Endothelial cell of umbilical vein (primary cell): ENCODE results near the gene DHX15. TPM values are rescaled to one million over a fixed set of nuclear protein-coding genes. Genes with fewer than 3 reads are reported as not detected.

Experiments
- BruUV-seq: library from RNA; stranded (reverse); fragments of 400-500 nt; replicated peaks from 2 replicates; lab custom pipeline; 2021; lab: Mats Ljungman, UMichigan
- CTCF ChIA-PET: fragments of 300-600, 350-600 bp; sonication (Branson Sonifier 250); formaldehyde crosslinking; loops from one replicate; lab custom pipeline; 2021; ENCODE audit warnings: antibody characterized with exemption, inconsistent platforms; lab: Charles Lee
- POLR2A ChIA-PET: fragments of 300-600, 350-600 bp; sonication (Branson Sonifier 250); formaldehyde crosslinking; loops from one replicate; lab custom pipeline; 2021; ENCODE audit warnings: antibody characterized with exemption, inconsistent platforms; lab: Charles Lee
- DNase-seq: peaks from one replicate; pipeline ENCODE4 v3.0.0-alpha.2; 2011; ENCODE audit warnings: low read depth, low spot score
- FAIRE-seq: peaks from 2 replicates; lab custom pipeline; 2011; peaks lifted over from hg19 to GRCh38; lab: Jason Lieb, UNC
- H2AFZ ChIP-seq: 2 replicates; pipeline ENCODE4 v1.6.0; 2012; ENCODE audit warnings: low read depth, low read length, control low read depth, inconsistent platforms
- H3K27ac ChIP-seq: 2 replicates; pipeline ENCODE4 v1.5.1; 2011; ENCODE audit warnings: low read depth, mild to moderate bottlenecking, control low read depth, low read length, moderate library complexity; ENCODE audit not compliant: insufficient read depth
- H3K27me3 ChIP-seq, 2 experiments: 2 replicates each; pipeline versions ENCODE4 v1.6.0 to v1.6.1; 2011; ENCODE audit warnings: low read length in 2 of 2, mixed read lengths in 1 of 2; ENCODE audit not compliant: control insufficient read depth in 2 of 2, insufficient read depth in 2 of 2
- H3K36me3 ChIP-seq, 2 experiments: 2 replicates in 1 of 2; 3 replicates in 1 of 2; pipeline ENCODE4 v1.5.1; 2011; ENCODE audit warnings: low read length in 2 of 2, mild to moderate bottlenecking in 1 of 2, moderate library complexity in 1 of 2; ENCODE audit not compliant: control insufficient read depth in 2 of 2, insufficient read depth in 2 of 2; ENCODE audit errors: extremely low read depth in 1 of 2
- H3K4me1 ChIP-seq: 3 replicates; pipeline ENCODE4 v1.5.1; 2011; ENCODE audit warnings: mild to moderate bottlenecking, low read length; ENCODE audit not compliant: control insufficient read depth, insufficient read depth; ENCODE audit errors: extremely low read depth
- H3K4me2 ChIP-seq: 2 replicates; pipeline ENCODE4 v1.6.1; 2011; ENCODE audit warnings: low read length, control low read depth, mixed read lengths; ENCODE audit not compliant: insufficient read depth
- H3K4me3 ChIP-seq, 3 experiments: fragments of 200-600 bp in 1 of 3; sonication (generic), shearing (Covaris generic) in 1 of 3; replicated peaks in 1 of 3; 2 replicates each; pipeline ENCODE4 v1.5.1; 2011 to 2016; ENCODE audit warnings: control low read depth in 3 of 3, low read length in 3 of 3, mild to moderate bottlenecking in 2 of 3, inconsistent platforms in 1 of 3, low read depth in 1 of 3, moderate library complexity in 1 of 3; ENCODE audit not compliant: insufficient read depth in 1 of 3
- H3K79me2 ChIP-seq: 2 replicates; pipeline ENCODE4 v1.6.0; 2012; ENCODE audit warnings: low read length, inconsistent platforms; ENCODE audit not compliant: control insufficient read depth, insufficient read depth
- H3K9ac ChIP-seq: replicated peaks from 2 replicates; pipeline ENCODE3; 2011; ENCODE audit warnings: low read length, control low read depth; ENCODE audit not compliant: insufficient read depth; ENCODE audit errors: extremely low read depth
- H3K9me1 ChIP-seq: replicated peaks from 3 replicates; pipeline ENCODE4 v1.6.0; 2011; ENCODE audit warnings: mild to moderate bottlenecking, low read length; ENCODE audit not compliant: control insufficient read depth, insufficient read depth; ENCODE audit errors: extremely low read depth
- H3K9me3 ChIP-seq: replicated peaks from 2 replicates; pipeline ENCODE4 v1.5.1; 2012; ENCODE audit warnings: low read length, inconsistent platforms; ENCODE audit not compliant: control insufficient read depth, insufficient read depth
- H4K20me1 ChIP-seq: replicated peaks from 2 replicates; pipeline ENCODE3; 2011; ENCODE audit warnings: mild to moderate bottlenecking, low read length; ENCODE audit not compliant: control insufficient read depth, insufficient read depth; ENCODE audit errors: extremely low read depth
- EZH2 ChIP-seq: IDR thresholded peaks from 2 replicates; pipeline ENCODE4 v1.6.1; 2012; ENCODE audit warnings: borderline replicate concordance, low read depth, mild to moderate bottlenecking, moderate library complexity, low read length, inconsistent platforms; ENCODE audit not compliant: severe bottlenecking
- FOS ChIP-seq: IDR thresholded peaks from 2 replicates; pipeline ENCODE4 v1.6.1; 2011; ENCODE audit warnings: mild to moderate bottlenecking, low read length, moderate library complexity, borderline replicate concordance; ENCODE audit not compliant: insufficient read depth
- GATA2 ChIP-seq: IDR thresholded peaks from 2 replicates; pipeline ENCODE4 v1.7.0; 2011; ENCODE audit warnings: low read depth, mild to moderate bottlenecking, moderate library complexity, mixed read lengths, low read length; ENCODE audit not compliant: insufficient read length, insufficient read depth
- JUN ChIP-seq: IDR thresholded peaks from 2 replicates; pipeline ENCODE4 v1.6.1; 2011; ENCODE audit warnings: borderline replicate concordance, low read depth; ENCODE audit not compliant: insufficient read length, insufficient read depth
- MYC ChIP-seq: IDR thresholded peaks from one replicate; pipeline ENCODE4 v1.6.1; 2011; ENCODE audit warnings: mild to moderate bottlenecking, low read depth, low read length
- POLR2A ChIP-seq: IDR thresholded peaks from 2 replicates; pipeline ENCODE4 v1.6.1; 2012; ENCODE audit warnings: low read depth, mild to moderate bottlenecking, control low read depth, low read length
- POLR2AphosphoS5 ChIP-seq: IDR thresholded peaks from 2 replicates; pipeline ENCODE4 v1.6.1; 2012; ENCODE audit warnings: low read depth, mild to moderate bottlenecking, control low read depth, low read length, moderate library complexity; ENCODE audit not compliant: insufficient read depth
- dilution Hi-C: fragments of 300-500 bp; cut with MboI; formaldehyde crosslinking; loops from one replicate; pipeline ENCODE4 v1.15.0; 2019; ENCODE audit warnings: low sequenced_read_pairs; ENCODE audit not compliant: extremely low pct_ligation_motif_present
- intact Hi-C: fragments of 100-400 bp; cut with micrococcal nuclease; formaldehyde crosslinking; loops from one replicate; pipeline ENCODE4 v1.10.0; 2022
- polyA plus RNA-seq, 4 experiments: library from polyadenylated mRNA; depleted of rRNA in 3 of 4; stranded (reverse) in 3 of 4; unstranded in 1 of 4; fragments of >200 nt; gene quantifications; 2 replicates each; pipeline versions ENCODE4 v1.2.1 to v1.2.3, GENCODE V29; 2011 to 2012; ENCODE audit warnings: missing spikeins in 1 of 4
- total RNA-seq: library from RNA; stranded (reverse); gene quantifications from 2 replicates; pipeline ENCODE4 v1.2.3, GENCODE V29; 2021
- TF ChIP-seq, protein P1 (sequence below), 2 donors: IDR thresholded peaks; 1 replicate in 1 of 2; 2 replicates in 1 of 2; pipeline ENCODE4 v1.5.1; 2011; ENCODE audit warnings: low read length in 2 of 2, mild to moderate bottlenecking in 2 of 2, moderate library complexity in 2 of 2, control low read depth in 1 of 2, inconsistent platforms in 1 of 2, low read depth in 1 of 2; ENCODE audit not compliant: insufficient read depth in 1 of 2; ENCODE audit errors: extremely low read depth in 1 of 2
- TF ChIP-seq, protein P2 (sequence below): IDR thresholded peaks from 2 replicates; pipeline ENCODE4 v1.6.1; 2011; ENCODE audit not compliant: insufficient read depth, insufficient read length

DHX15 gene
- total and polyA plus RNA-seq, 2 donors (not counting 3 experiments of a cell fraction or from before 2014, with no cell fraction given), result 72.3 to 152 TPM

DNA sequence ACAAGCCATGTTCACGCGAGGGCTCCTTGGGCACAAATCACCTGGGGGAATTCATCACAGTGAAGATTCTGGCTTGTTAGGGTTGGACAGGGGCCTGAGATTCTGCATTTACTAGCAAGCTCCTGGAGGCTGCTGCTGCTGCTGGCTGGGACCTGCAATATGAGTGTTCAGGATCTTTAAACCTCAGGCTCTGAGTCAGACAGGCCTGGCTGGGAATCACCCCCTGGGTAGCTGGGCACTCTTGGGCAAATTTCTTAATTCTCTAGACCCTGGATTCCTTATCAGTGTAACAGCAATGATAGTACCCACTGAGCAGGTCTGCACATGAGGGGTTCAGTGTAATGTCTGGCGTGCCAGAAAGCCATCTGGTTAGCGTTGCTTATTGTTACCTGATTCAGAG, 101.5 kb downstream of the DHX15 start:
- dilution Hi-C loops, result no loop called here

More for the DNA sequence above, 101.5 kb downstream of the DHX15 start:
- Histone ChIP-seq H3K4me2 (no peak overlapping the region), H3K9me1 (no peaks in the 10 kb centered on the region), H3K9ac (no peak overlapping the region), H4K20me1 (no peaks in the 10 kb centered on the region), H2AFZ (no peak overlapping the region), H3K36me3 (no peaks in the 10 kb centered on the region), H3K4me1 (no peaks in the 10 kb centered on the region), H3K27ac (no peak overlapping the region), H3K27me3 (peaks cover 0 to 8% of the 10 kb centered on the region in 2 experiments), H3K9me3 (no peaks in the 10 kb centered on the region), H3K4me3 (no peak overlapping the region), H3K79me2 (no peaks in the 10 kb centered on the region)
- CTCF ChIA-PET, result no interaction called here
- POLR2A ChIA-PET, result no interaction called here
- intact Hi-C loops, result loop anchor here (10.0 kb wide), 1 partner anchor 882 kb away; no protein-coding TSS in a partner anchor
- FAIRE-seq, result no peak
- TF ChIP-seq POLR2A, result no peak
- no peak for TF ChIP-seq FOS
- no peak for TF ChIP-seq GATA2
- TF ChIP-seq, protein P1, sequence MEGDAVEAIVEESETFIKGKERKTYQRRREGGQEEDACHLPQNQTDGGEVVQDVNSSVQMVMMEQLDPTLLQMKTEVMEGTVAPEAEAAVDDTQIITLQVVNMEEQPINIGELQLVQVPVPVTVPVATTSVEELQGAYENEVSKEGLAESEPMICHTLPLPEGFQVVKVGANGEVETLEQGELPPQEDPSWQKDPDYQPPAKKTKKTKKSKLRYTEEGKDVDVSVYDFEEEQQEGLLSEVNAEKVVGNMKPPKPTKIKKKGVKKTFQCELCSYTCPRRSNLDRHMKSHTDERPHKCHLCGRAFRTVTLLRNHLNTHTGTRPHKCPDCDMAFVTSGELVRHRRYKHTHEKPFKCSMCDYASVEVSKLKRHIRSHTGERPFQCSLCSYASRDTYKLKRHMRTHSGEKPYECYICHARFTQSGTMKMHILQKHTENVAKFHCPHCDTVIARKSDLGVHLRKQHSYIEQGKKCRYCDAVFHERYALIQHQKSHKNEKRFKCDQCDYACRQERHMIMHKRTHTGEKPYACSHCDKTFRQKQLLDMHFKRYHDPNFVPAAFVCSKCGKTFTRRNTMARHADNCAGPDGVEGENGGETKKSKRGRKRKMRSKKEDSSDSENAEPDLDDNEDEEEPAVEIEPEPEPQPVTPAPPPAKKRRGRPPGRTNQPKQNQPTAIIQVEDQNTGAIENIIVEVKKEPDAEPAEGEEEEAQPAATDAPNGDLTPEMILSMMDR (IDR thresholded peaks at IDR 0.05; ENCODE audit: extremely low read depth in 1 of 2, insufficient read depth in 1 of 2, low read depth in 1 of 2, low read length in 2 of 2), result no peak
- no peak for TF ChIP-seq MYC
- TF ChIP-seq, protein P2, sequence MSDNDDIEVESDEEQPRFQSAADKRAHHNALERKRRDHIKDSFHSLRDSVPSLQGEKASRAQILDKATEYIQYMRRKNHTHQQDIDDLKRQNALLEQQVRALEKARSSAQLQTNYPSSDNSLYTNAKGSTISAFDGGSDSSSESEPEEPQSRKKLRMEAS, result no peak
- TF ChIP-seq JUN, result no peak
- no peak for TF ChIP-seq POLR2AphosphoS5
- no peak for TF ChIP-seq EZH2
- no peak for DNase-seq
- BruUV-seq, result no TSS peak
